Ishikawa (cell line): ENCODE results near the gene ASXL1.

Experiments used
- CEBPB ChIP-seq: IDR thresholded peaks from 2 replicates; pipeline ENCODE4 v1.6.1; 2012
- CREB1 ChIP-seq: IDR thresholded peaks from 2 replicates; pipeline ENCODE4 v1.6.1; 2012; ENCODE audit warnings: low read depth
- EGR1 ChIP-seq: IDR thresholded peaks from 2 replicates; pipeline ENCODE4 v1.6.1; 2012
- EP300 ChIP-seq: IDR thresholded peaks from 2 replicates; pipeline ENCODE4 v1.6.1; 2012; ENCODE audit warnings: borderline replicate concordance
- FOXM1 ChIP-seq: IDR thresholded peaks from 2 replicates; pipeline ENCODE4 v1.6.1; 2012; ENCODE audit warnings: low read depth, borderline replicate concordance
- NFIC ChIP-seq: IDR thresholded peaks from 2 replicates; pipeline ENCODE4 v1.6.1; 2012
- RAD21 ChIP-seq: IDR thresholded peaks from 2 replicates; pipeline ENCODE4 v1.6.1; 2012; ENCODE audit warnings: low read depth
- TAF1 ChIP-seq: IDR thresholded peaks from 2 replicates; pipeline ENCODE4 v1.6.1; 2012; ENCODE audit warnings: low read depth, mild to moderate bottlenecking
- TCF12 ChIP-seq: IDR thresholded peaks from 2 replicates; pipeline ENCODE4 v1.6.1; 2012; ENCODE audit warnings: low read depth
- TEAD4 ChIP-seq: IDR thresholded peaks from 2 replicates; pipeline ENCODE4 v1.6.1; 2012
- YY1 ChIP-seq: IDR thresholded peaks from 2 replicates; pipeline ENCODE4 v1.6.1; 2012; ENCODE audit warnings: low read depth
- ZBTB7A ChIP-seq: IDR thresholded peaks from 2 replicates; pipeline ENCODE4 v1.6.1; 2012; ENCODE audit warnings: low read depth
- TF ChIP-seq, protein P1 (sequence below): IDR thresholded peaks from 2 replicates; pipeline ENCODE4 v1.6.1; 2012
- TF ChIP-seq, protein P2 (sequence below): IDR thresholded peaks from 2 replicates; pipeline ENCODE4 v1.6.1; 2012
- TF ChIP-seq, protein P3 (sequence below): IDR thresholded peaks from 2 replicates; pipeline ENCODE4 v1.6.1; 2012; ENCODE audit warnings: low read depth, mild to moderate bottlenecking

The ASXL1 gene

DNA sequence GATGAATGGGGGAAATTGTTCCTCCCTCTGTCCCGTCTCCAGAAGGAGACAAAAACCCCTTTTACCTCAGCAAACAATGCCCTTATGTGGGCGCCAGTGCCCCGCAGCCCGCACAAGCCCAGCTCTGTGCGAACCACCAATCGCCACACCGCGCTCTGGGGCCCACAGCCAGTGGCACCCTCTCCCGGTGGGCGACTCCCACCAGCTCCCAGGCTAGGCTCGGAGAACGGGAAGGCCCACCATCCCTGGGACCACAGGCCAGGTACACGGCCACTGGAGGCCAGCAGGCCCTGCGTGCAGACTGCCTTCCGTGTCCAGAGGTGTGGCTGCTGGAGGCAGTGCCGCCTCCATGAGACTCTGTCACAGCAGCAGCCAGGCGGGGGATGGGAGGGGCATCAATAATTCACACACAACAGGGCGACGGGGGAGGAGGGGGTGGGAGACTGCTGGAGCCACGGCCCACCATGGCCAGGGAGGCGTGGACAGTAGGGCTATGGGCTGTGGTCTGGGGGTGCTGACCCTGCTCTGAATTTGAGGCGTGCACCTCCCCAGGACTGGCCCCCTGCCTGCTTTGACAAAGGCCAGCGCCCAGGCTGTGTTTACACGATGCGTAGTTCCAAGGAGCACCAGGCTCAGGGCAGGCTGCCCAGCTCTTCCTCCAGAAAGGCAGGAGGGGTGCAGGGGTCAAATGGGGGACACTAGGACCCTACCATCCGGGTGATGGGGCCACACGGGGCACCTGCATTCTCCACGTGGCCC lies 105.7 kb downstream of the ASXL1 start:
- TF ChIP-seq RAD21 (no peak), EGR1 (no peak), EP300 (no peak), YY1 (no peak), TCF12 (no peak), CEBPB (no peak), TEAD4 (no peak), FOXM1 (no peak), TAF1 (no peak), NFIC (no peak), ZBTB7A (no peak)
- TF ChIP-seq, protein P1, sequence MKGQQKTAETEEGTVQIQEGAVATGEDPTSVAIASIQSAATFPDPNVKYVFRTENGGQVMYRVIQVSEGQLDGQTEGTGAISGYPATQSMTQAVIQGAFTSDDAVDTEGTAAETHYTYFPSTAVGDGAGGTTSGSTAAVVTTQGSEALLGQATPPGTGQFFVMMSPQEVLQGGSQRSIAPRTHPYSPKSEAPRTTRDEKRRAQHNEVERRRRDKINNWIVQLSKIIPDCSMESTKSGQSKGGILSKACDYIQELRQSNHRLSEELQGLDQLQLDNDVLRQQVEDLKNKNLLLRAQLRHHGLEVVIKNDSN, result no peak
- TF ChIP-seq, protein P2, sequence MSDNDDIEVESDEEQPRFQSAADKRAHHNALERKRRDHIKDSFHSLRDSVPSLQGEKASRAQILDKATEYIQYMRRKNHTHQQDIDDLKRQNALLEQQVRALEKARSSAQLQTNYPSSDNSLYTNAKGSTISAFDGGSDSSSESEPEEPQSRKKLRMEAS, result no peak
- TF ChIP-seq, protein P3, sequence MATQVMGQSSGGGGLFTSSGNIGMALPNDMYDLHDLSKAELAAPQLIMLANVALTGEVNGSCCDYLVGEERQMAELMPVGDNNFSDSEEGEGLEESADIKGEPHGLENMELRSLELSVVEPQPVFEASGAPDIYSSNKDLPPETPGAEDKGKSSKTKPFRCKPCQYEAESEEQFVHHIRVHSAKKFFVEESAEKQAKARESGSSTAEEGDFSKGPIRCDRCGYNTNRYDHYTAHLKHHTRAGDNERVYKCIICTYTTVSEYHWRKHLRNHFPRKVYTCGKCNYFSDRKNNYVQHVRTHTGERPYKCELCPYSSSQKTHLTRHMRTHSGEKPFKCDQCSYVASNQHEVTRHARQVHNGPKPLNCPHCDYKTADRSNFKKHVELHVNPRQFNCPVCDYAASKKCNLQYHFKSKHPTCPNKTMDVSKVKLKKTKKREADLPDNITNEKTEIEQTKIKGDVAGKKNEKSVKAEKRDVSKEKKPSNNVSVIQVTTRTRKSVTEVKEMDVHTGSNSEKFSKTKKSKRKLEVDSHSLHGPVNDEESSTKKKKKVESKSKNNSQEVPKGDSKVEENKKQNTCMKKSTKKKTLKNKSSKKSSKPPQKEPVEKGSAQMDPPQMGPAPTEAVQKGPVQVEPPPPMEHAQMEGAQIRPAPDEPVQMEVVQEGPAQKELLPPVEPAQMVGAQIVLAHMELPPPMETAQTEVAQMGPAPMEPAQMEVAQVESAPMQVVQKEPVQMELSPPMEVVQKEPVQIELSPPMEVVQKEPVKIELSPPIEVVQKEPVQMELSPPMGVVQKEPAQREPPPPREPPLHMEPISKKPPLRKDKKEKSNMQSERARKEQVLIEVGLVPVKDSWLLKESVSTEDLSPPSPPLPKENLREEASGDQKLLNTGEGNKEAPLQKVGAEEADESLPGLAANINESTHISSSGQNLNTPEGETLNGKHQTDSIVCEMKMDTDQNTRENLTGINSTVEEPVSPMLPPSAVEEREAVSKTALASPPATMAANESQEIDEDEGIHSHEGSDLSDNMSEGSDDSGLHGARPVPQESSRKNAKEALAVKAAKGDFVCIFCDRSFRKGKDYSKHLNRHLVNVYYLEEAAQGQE, result no peak

DNA sequence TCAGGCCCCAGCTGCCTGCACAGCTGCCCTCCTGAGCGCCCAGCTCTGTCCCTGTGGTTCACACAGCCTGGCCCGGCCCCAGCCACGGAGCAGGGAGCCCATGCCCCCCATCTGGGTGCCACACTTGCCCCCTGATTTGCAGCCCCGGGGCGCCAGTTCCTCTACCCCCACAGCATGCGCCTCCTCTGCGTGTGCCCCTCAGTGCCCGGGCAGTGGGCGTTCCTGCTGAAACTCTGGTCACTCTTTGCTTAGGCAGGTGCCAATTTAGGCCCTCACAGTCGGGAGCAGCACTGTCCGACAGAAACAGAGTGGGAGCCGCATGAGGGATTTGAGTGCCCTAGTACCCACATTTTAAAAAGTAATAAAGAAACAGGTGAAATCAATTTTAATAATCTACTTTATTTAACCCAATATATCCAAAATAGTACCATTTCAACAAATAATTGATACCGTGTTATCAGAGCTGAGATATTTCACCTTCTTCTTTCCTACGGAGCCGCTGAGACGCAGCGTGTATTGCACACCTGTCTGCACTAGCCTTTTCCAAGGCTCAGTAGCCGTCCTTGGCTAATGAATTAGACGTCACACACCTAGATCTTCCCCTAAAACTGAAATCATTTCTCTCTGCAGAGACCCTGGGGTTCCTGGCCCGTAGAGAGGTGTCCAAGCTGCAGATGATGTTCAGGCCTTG lies 106.4 kb downstream of the ASXL1 start:
- no peak for TF ChIP-seq TEAD4
- no peak for TF ChIP-seq CREB1
- no peak for TF ChIP-seq TAF1
- TF ChIP-seq, protein P3, result no peak
- no peak for TF ChIP-seq EGR1
- TF ChIP-seq FOXM1, result no peak
- TF ChIP-seq CEBPB, result no peak

DNA sequence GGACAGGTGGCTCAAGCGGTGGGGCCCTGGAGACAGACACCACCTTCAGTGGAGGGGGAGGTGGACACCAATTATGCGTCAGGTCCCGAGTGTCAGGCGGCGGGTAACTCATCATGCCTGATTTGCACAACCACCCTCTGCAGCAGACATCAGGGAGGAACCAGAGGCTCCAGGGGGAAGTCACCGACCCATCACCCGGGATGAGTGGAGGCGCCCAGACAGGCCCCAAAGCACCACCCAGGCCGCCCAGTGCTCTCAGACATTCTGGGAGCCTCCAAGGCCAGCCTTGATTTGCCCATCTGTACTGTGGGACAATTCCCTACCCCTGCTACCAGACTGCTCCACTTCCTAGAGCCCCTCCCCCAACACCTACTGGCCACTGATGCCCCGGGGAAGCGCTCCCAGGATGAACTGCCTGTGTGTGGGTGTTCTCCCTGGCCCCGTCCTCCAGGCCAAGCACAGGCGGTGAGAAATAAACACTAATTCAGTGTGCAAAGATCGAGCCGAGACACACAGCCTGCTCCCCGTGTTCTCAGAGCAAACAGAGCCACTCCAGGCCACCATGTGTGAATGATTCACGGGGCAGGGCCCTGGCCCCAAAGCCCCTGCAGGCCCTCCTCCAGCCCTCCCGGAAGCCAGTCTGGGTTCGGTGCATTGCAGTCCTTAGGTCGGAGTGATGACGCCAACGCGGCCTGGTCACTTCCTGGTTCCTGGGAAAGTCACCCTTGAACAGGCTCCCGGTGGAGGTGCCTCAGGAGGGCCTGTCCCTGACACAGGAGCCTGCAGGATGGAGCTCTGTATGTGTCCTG lies 107.2 kb downstream of the ASXL1 start:
- TF ChIP-seq EP300 (no peak), CREB1 (no peak), TAF1 (no peak), EGR1 (no peak), FOXM1 (no peak), TCF12 (no peak), CEBPB (no peak), ZBTB7A (no peak), TEAD4 (no peak), RAD21 (no peak), YY1 (no peak), NFIC (no peak)
- TF ChIP-seq, protein P2, result no peak
- TF ChIP-seq, protein P3, result no peak
- TF ChIP-seq, protein P1, result no peak
